Pancreas (tissue), 10 donors: ENCODE measurements around the gene COL4A6. TPM values are rescaled to one million over a fixed set of nuclear protein-coding genes. Genes with fewer than 3 reads are reported as not detected.
"Not testable (repeated sequence)": the region's sequence is repeated elsewhere in the genome, so short reads cannot be mapped to it uniquely, and the experiment has no call there.

Source experiments
- ATAC-seq, 4 donors: fragments of 200-7000 bp; cut with Tn5 transposase; one replicate each; pipeline versions ENCODE4 v1.8.0 to v1.9.1; 2020; ENCODE audit warnings: mild to moderate bottlenecking in 4 of 4, moderate library complexity in 4 of 4
- DNase-seq, 6 donors: peaks; one replicate each; pipeline ENCODE4 v3.0.0-alpha.2; 2020
- FAIRE-seq: peaks from 2 replicates; lab custom pipeline; 2012; peaks lifted over from hg19 to GRCh38; lab: Jason Lieb, UNC
- H3K27ac ChIP-seq, 4 donors: fragments of 200-600 bp; sonication (generic); 1 replicate in 3 of 4; 2 replicates in 1 of 4; pipeline versions ENCODE4 v1.5.0 to v1.8.0; 2020
- H3K27me3 ChIP-seq, 4 donors: fragments of 200-600 bp; one replicate each; pipeline ENCODE4 v1.8.0; 2021
- H3K36me3 ChIP-seq, 3 donors: fragments of 200-600 bp; sonication (generic) in 1 of 3; one replicate each; pipeline versions ENCODE4 v1.5.0 to v1.8.0; 2020 to 2021
- H3K4me1 ChIP-seq, 3 donors: fragments of 200-600 bp; one replicate each; pipeline ENCODE4 v1.8.0; 2021
- H3K4me3 ChIP-seq, 4 donors: fragments of 200-600 bp; sonication (generic) in 2 of 4; one replicate each; pipeline versions ENCODE4 v1.5.0 to v1.8.0; 2020 to 2021
- H3K9me3 ChIP-seq, 4 donors: fragments of 200-600 bp; one replicate each; pipeline ENCODE4 v1.8.0; 2021
- CTCF ChIP-seq, 4 donors: fragments of 200-600 bp; sonication (generic) in 3 of 4; IDR thresholded peaks; one replicate each; pipeline versions ENCODE4 v1.5.0 to v1.8.0; 2021; ENCODE audit warnings: antibody characterized with exemption in 4 of 4
- WGBS, 2 donors: extraction: QIAGEN DNeasy Blood & Tissue Kit; methylation state at CpG; one replicate each; pipeline ENCODE4 v1.1.7; 2013; 5-methylcytosine and 5-hydroxymethylcytosine counted together
- intact Hi-C, 3 donors: fragments of 100-400 bp; cut with DNase I; formaldehyde crosslinking; loops; one replicate each; pipeline versions ENCODE4 v1.11.1 to v1.14.2; 2022
- polyA plus RNA-seq, 2 donors: library from polyadenylated mRNA; stranded (reverse); fragments of 200-250 nt; gene quantifications; one replicate each; pipeline ENCODE4 v1.2.3, GENCODE V29; 2013
- total RNA-seq, 6 donors: library from RNA; stranded (reverse); fragmentation: NEBNext Ultra II Directional in 4 of 6; extraction: Animal tissue kit (Norgen Biotek cat#: 25700) in 4 of 6; gene quantifications; one replicate each; pipeline versions ENCODE4 v1.2.1 to v1.2.4, GENCODE V29; 2021 to 2023
- donor health status: healthy with polysubstance abuse.
- donor health status: DM: no; HTN: no; CAD: no; lungs with moderate emphysema.
- donor health status: DM: no; HTN: no; CAD: no.
- donor health status: control.
- donor health status: control.
- donor health status: Bipolar disorder and iron deficiency.
- donor health status: DM: yes; HTN: yes; CAD: no.
- donor health status: DM: no; HTN: no; CAD: no.
- donor health status: DM: no; HTN: no; CAD: no.
- donor health status: DM: yes; HTN: yes; CAD: no.

COL4A6 gene
- total and polyA plus RNA-seq, 8 donors: 0.06 to 0.25 (median 0.10) TPM; not detected in 2

GRCh38 chrX:108380222-108380621 is 58.0 kb downstream of the COL4A6 start:
- no peak overlapping the region for H3K4me3 ChIP-seq
- ATAC-seq (no peak), DNase-seq (no peak), FAIRE-seq (no peak)
- no peak overlapping the region for H3K27ac ChIP-seq
- no peaks in the 10 kb centered on the region for H3K36me3 ChIP-seq
- no peak for TF ChIP-seq CTCF (IDR thresholded peaks at IDR 0.05)
- intact Hi-C loops: no loop called here
- peaks cover 0 to 10% (median 0%) of the 10 kb centered on the region in 4 donors for H3K27me3 ChIP-seq
- no peaks in the 10 kb centered on the region for H3K4me1 ChIP-seq
- H3K9me3 ChIP-seq: no peaks in the 10 kb centered on the region
- WGBS, 2 donors: 82 to 83% methylated on average over 2 of the region's 2 CpGs

GRCh38 chrX:108376821-108377220 is 61.4 kb downstream of the COL4A6 start:
- H3K36me3 ChIP-seq, H3K27ac ChIP-seq, H3K4me3 ChIP-seq, intact Hi-C loops, DNase-seq, ATAC-seq, H3K4me1 ChIP-seq, H3K9me3 ChIP-seq: not testable (repeated sequence)
- FAIRE-seq: peak; percentile 59
- 26 to 30% methylated on average over 11 of the region's 11 CpGs for WGBS, 2 donors
- H3K27me3 ChIP-seq: peaks cover 0 to 19% (median 0%) of the 10 kb centered on the region in 4 donors

GRCh38 chrX:108375591-108375990 is 62.6 kb downstream of the COL4A6 start:
- FAIRE-seq, H3K9me3 ChIP-seq, H3K4me1 ChIP-seq, intact Hi-C loops, H3K36me3 ChIP-seq, ATAC-seq, DNase-seq, H3K27ac ChIP-seq, H3K4me3 ChIP-seq: not testable (repeated sequence)
- H3K27me3 ChIP-seq: peaks cover 0 to 19% (median 0%) of the 10 kb centered on the region in 4 donors
- 20 to 37% methylated on average over 2 of the region's 2 CpGs for WGBS, 2 donors

GRCh38 chrX:108366644-108367406 is 71.4 kb downstream of the COL4A6 start:
- no peak overlapping the region for H3K4me3 ChIP-seq
- H3K27me3 ChIP-seq: peaks cover 0 to 6% (median 0%) of the 10 kb centered on the region in 4 donors
- no peak for TF ChIP-seq CTCF (IDR thresholded peaks at IDR 0.05)
- H3K9me3 ChIP-seq: no peaks in the 10 kb centered on the region
- H3K27ac ChIP-seq: no peak overlapping the region
- no peak for ATAC-seq
- no peaks in the 10 kb centered on the region for H3K4me1 ChIP-seq
- no peak for FAIRE-seq
- 92 to 97% methylated on average over 1 of the region's 1 CpG for whole genome bisulfite sequencing, 2 donors
- DNase-seq: no peak
- H3K36me3 ChIP-seq: no peaks in the 10 kb centered on the region
- intact Hi-C loops: no loop called here

- no peak for DNase-seq
- Histone ChIP-seq H3K4me3 (no peak overlapping the region), H3K27ac (no peak overlapping the region), H3K27me3 (peaks cover 0 to 6% (median 0%) of the 10 kb centered on the region in 4 donors), H3K9me3 (no peaks in the 10 kb centered on the region), H3K4me1 (no peaks in the 10 kb centered on the region), H3K36me3 (no peaks in the 10 kb centered on the region)
- intact Hi-C loops: no loop called here
- no peak for ATAC-seq
- TF ChIP-seq CTCF (IDR thresholded peaks at IDR 0.05): no peak
- WGBS, 2 donors: 9 to 15% methylated on average over 1 of the region's 1 CpG
- no peak for FAIRE-seq
These were observed 76.2 kb downstream of the COL4A6 start for GRCh38 chrX:108362026-108362425.

- DNase-seq: no peak
- Histone ChIP-seq H3K4me1 (no peaks in the 10 kb centered on the region), H3K27me3 (peaks cover 0 to 6% (median 2%) of the 10 kb centered on the region in 4 donors), H3K9me3 (no peaks in the 10 kb centered on the region), H3K27ac (no peak overlapping the region), H3K36me3 (no peaks in the 10 kb centered on the region), H3K4me3 (no peak overlapping the region)
- intact Hi-C loops: no loop called here
- no peak for TF ChIP-seq CTCF (IDR thresholded peaks at IDR 0.05)
- WGBS, 2 donors: 38 to 41% methylated on average over 2 of the region's 2 CpGs
- FAIRE-seq: peak; percentile 61
- ATAC-seq: no peak
These were observed 76.9 kb downstream of the COL4A6 start for GRCh38 chrX:108361316-108361715.
